Left kidney (tissue), 2 donors: ENCODE results near the gene SLC24A5. TPM values are rescaled to one million over a fixed set of nuclear protein-coding genes. Genes with fewer than 3 reads are reported as not detected.

Source experiments
- DNase-seq: peaks from one replicate; pipeline ENCODE4 v3.0.0-alpha.2; 2013
- polyA plus RNA-seq: library from polyadenylated mRNA; unstranded; fragments of 120-200 nt; gene quantifications from one replicate; pipeline ENCODE4 v1.2.1, GENCODE V29; 2013; ENCODE audit not compliant: insufficient read length

Gene SLC24A5
- polyA plus RNA-seq, 1 donor: 2.0 TPM

GRCh38 chr15:48186271-48186670, 65.5 kb downstream of the SLC24A5 start:
- no peak for DNase-seq

GRCh38 chr15:48190932-48191573, 70.3 kb downstream of the SLC24A5 start:
- peak; percentile 93 for DNase-seq

DNA sequence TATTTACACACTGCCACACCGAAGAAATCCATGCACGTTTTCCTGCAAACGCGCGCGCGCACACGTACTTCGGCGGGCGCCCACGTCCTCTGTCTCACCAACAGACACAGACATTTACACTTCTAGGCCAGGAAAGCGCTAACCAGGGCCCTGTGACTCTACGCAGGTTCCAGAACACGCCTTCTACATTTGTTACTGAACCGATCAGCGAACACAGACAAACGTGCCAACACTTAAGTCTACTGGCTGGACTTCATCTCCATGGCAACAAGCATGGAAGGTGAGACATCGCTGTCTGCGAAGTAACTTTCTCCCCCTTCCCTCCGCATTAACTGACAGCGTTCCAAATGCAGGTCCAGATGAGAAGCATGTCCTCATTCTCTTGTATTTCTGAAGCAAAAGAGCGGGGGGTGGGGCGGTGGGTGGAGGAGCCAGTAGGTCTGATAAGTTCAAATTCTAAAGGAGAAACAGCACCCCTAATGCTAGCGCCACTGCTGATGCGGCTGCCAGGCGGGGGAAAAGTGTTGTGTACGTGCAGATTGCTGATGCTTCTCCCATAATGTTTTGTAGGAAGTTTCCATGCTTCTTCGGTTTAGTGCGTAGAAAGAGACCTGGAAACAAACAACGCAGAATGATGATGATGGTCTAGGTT, 70.9 kb downstream of the SLC24A5 start, which contains the start of gene CTXN2:
CTXN2 (plus strand) TSS at position 92 of the 652 bp plus-strand sequence. CDS start 9,636 bp downstream, outside the sequence.
- DNase-seq: no peak

Other genes with a start within 250 kb of the SLC24A5 start
- gene MYEF2, start 57.3 kb downstream of the SLC24A5 start, polyA plus RNA-seq: 159 TPM
- 0.12 TPM for gene CTXN2, start 70.7 kb downstream of the SLC24A5 start, polyA plus RNA-seq
- gene SLC12A1, start 85.3 kb downstream of the SLC24A5 start, polyA plus RNA-seq: 433 TPM
- 166 TPM for gene DUT, start 210.4 kb downstream of the SLC24A5 start, polyA plus RNA-seq